GM21786 (cell line): ENCODE measurements around the gene PATL1.
"Not testable (repeated sequence)": the region's sequence is repeated elsewhere in the genome, so short reads cannot be mapped to it uniquely, and the experiment has no call there.

Experiments
- ATAC-seq: cut with Tn5 transposase; IDR thresholded peaks from one replicate; pipeline ENCODE4 v1.9.1; 2021; ENCODE audit not compliant: unreplicated experiment

Gene PATL1

GRCh38 chr11:59676205-59676604, 7.4 kb upstream of the PATL1 start:
- no peak for ATAC-seq

- ATAC-seq = no peak
Observed at GRCh38 chr11:59674291-59674690, 5.5 kb upstream of the PATL1 start.

- ATAC-seq = no peak
Observed at GRCh38 chr11:59673291-59673690, 4.5 kb upstream of the PATL1 start.

- ATAC-seq = no peak
Observed at GRCh38 chr11:59671471-59671870, 2.6 kb upstream of the PATL1 start.

GRCh38 chr11:59669611-59670009, 773 bp upstream of the PATL1 start:
- ATAC-seq = no peak

GRCh38 chr11:59668188-59668949, 468 bp downstream of the PATL1 start:
- peak; percentile 16 for ATAC-seq

- no peak for ATAC-seq
Observed at GRCh38 chr11:59667812-59668187, 1.0 kb downstream of the PATL1 start.

- ATAC-seq = no peak
Observed at GRCh38 chr11:59666969-59667368, 1.9 kb downstream of the PATL1 start.

GRCh38 chr11:59660621-59661020, 8.2 kb downstream of the PATL1 start:
- no peak for ATAC-seq

GRCh38 chr11:59659981-59660380, 8.9 kb downstream of the PATL1 start:
- ATAC-seq = no peak

- no peak for ATAC-seq
Observed at GRCh38 chr11:59658036-59658435, 10.8 kb downstream of the PATL1 start.

GRCh38 chr11:59654893-59655292, 13.9 kb downstream of the PATL1 start:
- ATAC-seq = no peak

GRCh38 chr11:59647245-59647980, 21.4 kb downstream of the PATL1 start:
- ATAC-seq = no peak

GRCh38 chr11:59644528-59644927, 24.3 kb downstream of the PATL1 start:
- no peak for ATAC-seq

- ATAC-seq = no peak
Observed at GRCh38 chr11:59643390-59643789, 25.4 kb downstream of the PATL1 start.

GRCh38 chr11:59641156-59641555, 27.7 kb downstream of the PATL1 start:
- ATAC-seq = no peak

- no peak for ATAC-seq
Observed at GRCh38 chr11:59630493-59630892, 38.3 kb downstream of the PATL1 start.

- ATAC-seq = no peak
Observed at GRCh38 chr11:59629996-59630395, 38.8 kb downstream of the PATL1 start.

GRCh38 chr11:59626969-59627368, 41.9 kb downstream of the PATL1 start:
- ATAC-seq = not testable (repeated sequence)

GRCh38 chr11:59625703-59626102, 43.1 kb downstream of the PATL1 start:
- no peak for ATAC-seq

GRCh38 chr11:59617876-59618275, 51.0 kb downstream of the PATL1 start:
- ATAC-seq = no peak

- ATAC-seq = no peak
Observed at GRCh38 chr11:59616396-59616982, 52.3 kb downstream of the PATL1 start.
